HEK293 (cell line): Measurements from ENCODE around the gene SUPT5H.
A peak's percentile ranks its signal among the peaks of the same experiment; 100 is the strongest.

ENCODE experiments used
- CTCF ChIP-seq: fragments of 450-650 bp; formaldehyde crosslinking; IDR thresholded peaks from 2 replicates; pipeline ENCODE4 v1.5.1; 2016; ENCODE audit warnings: missing biosample characterization, missing genetic modification characterization
- GLI4 ChIP-seq: fragments of 450-650 bp; formaldehyde crosslinking; IDR thresholded peaks from 2 replicates; pipeline ENCODE4 v1.5.1; 2016; ENCODE audit warnings: missing biosample characterization, missing genetic modification characterization
- GLIS2 ChIP-seq: fragments of 450-650 bp; formaldehyde crosslinking; IDR thresholded peaks from 2 replicates; pipeline ENCODE4 v1.5.1; 2016; ENCODE audit warnings: missing biosample characterization, missing genetic modification characterization
- KLF7 ChIP-seq: fragments of 450-650 bp; formaldehyde crosslinking; IDR thresholded peaks from 2 replicates; pipeline ENCODE4 v1.5.1; 2016; ENCODE audit warnings: missing biosample characterization, missing genetic modification characterization, borderline replicate concordance
- OSR2 ChIP-seq: fragments of 450-650 bp; formaldehyde crosslinking; IDR thresholded peaks from 2 replicates; pipeline ENCODE4 v1.5.1; 2016; ENCODE audit warnings: missing biosample characterization, missing genetic modification characterization
- SALL2 ChIP-seq: fragments of 450-650 bp; formaldehyde crosslinking; IDR thresholded peaks from 2 replicates; pipeline ENCODE4 v1.5.0; 2017; ENCODE audit warnings: missing biosample characterization, mild to moderate bottlenecking, missing genetic modification characterization, borderline replicate concordance
- SCRT1 ChIP-seq: fragments of 450-650 bp; formaldehyde crosslinking; IDR thresholded peaks from 2 replicates; pipeline ENCODE4 v1.5.1; 2016; ENCODE audit warnings: missing biosample characterization, missing genetic modification characterization, borderline replicate concordance
- SP7 ChIP-seq: fragments of 450-650 bp; formaldehyde crosslinking; IDR thresholded peaks from 2 replicates; pipeline ENCODE4 v1.5.1; 2016; ENCODE audit warnings: missing biosample characterization, missing genetic modification characterization
- YY1 ChIP-seq: fragments of 450-650 bp; formaldehyde crosslinking; IDR thresholded peaks from 2 replicates; pipeline ENCODE4 v1.5.1; 2018; ENCODE audit warnings: missing biosample characterization, missing genetic modification characterization
- ZBTB7A ChIP-seq: fragments of 450-650 bp; formaldehyde crosslinking; IDR thresholded peaks from 2 replicates; pipeline ENCODE4 v1.5.1; 2016; ENCODE audit warnings: low read depth, missing biosample characterization, missing genetic modification characterization
- ZBTB8A ChIP-seq: fragments of 450-650 bp; formaldehyde crosslinking; IDR thresholded peaks from 2 replicates; pipeline ENCODE4 v1.5.1; 2016; ENCODE audit warnings: missing biosample characterization, missing genetic modification characterization
- ZFP3 ChIP-seq: fragments of 450-650 bp; formaldehyde crosslinking; IDR thresholded peaks from 2 replicates; pipeline ENCODE4 v1.5.1; 2016; ENCODE audit warnings: low read depth, missing biosample characterization, missing genetic modification characterization
- ZNF121 ChIP-seq: fragments of 450-650 bp; formaldehyde crosslinking; IDR thresholded peaks from 2 replicates; pipeline ENCODE4 v1.5.1; 2016; ENCODE audit warnings: missing biosample characterization, missing genetic modification characterization
- ZNF132 ChIP-seq: fragments of 450-650 bp; formaldehyde crosslinking; IDR thresholded peaks from 2 replicates; pipeline ENCODE4 v1.5.1; 2017; ENCODE audit warnings: missing biosample characterization, missing genetic modification characterization, borderline replicate concordance
- ZNF138 ChIP-seq: fragments of 450-650 bp; formaldehyde crosslinking; IDR thresholded peaks from 2 replicates; pipeline ENCODE4 v1.5.1; 2016; ENCODE audit warnings: missing biosample characterization, missing genetic modification characterization, borderline replicate concordance
- ZNF214 ChIP-seq: fragments of 450-650 bp; formaldehyde crosslinking; IDR thresholded peaks from 2 replicates; pipeline ENCODE4 v1.5.1; 2017; ENCODE audit warnings: missing biosample characterization, mild to moderate bottlenecking, missing genetic modification characterization, borderline replicate concordance
- ZNF221 ChIP-seq: fragments of 450-650 bp; formaldehyde crosslinking; IDR thresholded peaks from 2 replicates; pipeline ENCODE4 v1.5.1; 2017; ENCODE audit warnings: missing biosample characterization, missing genetic modification characterization, borderline replicate concordance
- ZNF266 ChIP-seq: fragments of 450-650 bp; formaldehyde crosslinking; IDR thresholded peaks from 2 replicates; pipeline ENCODE4 v1.5.1; 2016; ENCODE audit warnings: missing biosample characterization, missing genetic modification characterization, low read depth
- ZNF335 ChIP-seq: fragments of 450-650 bp; formaldehyde crosslinking; conservative IDR thresholded peaks from 2 replicates; pipeline ENCODE4 v1.5.1; 2016; ENCODE audit warnings: missing biosample characterization, missing genetic modification characterization
- ZNF416 ChIP-seq: fragments of 450-650 bp; formaldehyde crosslinking; IDR thresholded peaks from 2 replicates; pipeline ENCODE4 v1.5.1; 2016; ENCODE audit warnings: missing biosample characterization, missing genetic modification characterization
- ZNF473 ChIP-seq: fragments of 450-650 bp; formaldehyde crosslinking; IDR thresholded peaks from 2 replicates; pipeline ENCODE4 v1.5.1; 2017; ENCODE audit warnings: missing biosample characterization, missing genetic modification characterization
- ZNF510 ChIP-seq: fragments of 450-650 bp; formaldehyde crosslinking; IDR thresholded peaks from 2 replicates; pipeline ENCODE4 v1.5.1; 2018; ENCODE audit warnings: mild to moderate bottlenecking, missing genetic modification characterization, missing biosample characterization; ENCODE audit not compliant: insufficient replicate concordance
- ZNF561 ChIP-seq: fragments of 450-650 bp; IDR thresholded peaks from 2 replicates; pipeline ENCODE4 v1.5.1; 2018; ENCODE audit warnings: missing biosample characterization, missing genetic modification characterization, borderline replicate concordance
- ZNF624 ChIP-seq: fragments of 450-650 bp; formaldehyde crosslinking; IDR thresholded peaks from 2 replicates; pipeline ENCODE4 v1.5.1; 2017; ENCODE audit warnings: missing biosample characterization, missing genetic modification characterization
- ZNF626 ChIP-seq: fragments of 450-650 bp; sonication (Bioruptor Pico); formaldehyde crosslinking; IDR thresholded peaks from 2 replicates; pipeline ENCODE4 v1.5.1; 2018; ENCODE audit warnings: missing biosample characterization, missing genetic modification characterization, inconsistent platforms
- ZSCAN23 ChIP-seq: fragments of 450-650 bp; formaldehyde crosslinking; IDR thresholded peaks from 2 replicates; pipeline ENCODE4 v1.5.1; 2016; ENCODE audit warnings: missing biosample characterization, missing genetic modification characterization
- TF ChIP-seq, protein P1 (sequence below): fragments of 450-650 bp; formaldehyde crosslinking; IDR thresholded peaks from 2 replicates; pipeline ENCODE4 v1.5.1; 2016; ENCODE audit warnings: missing biosample characterization, missing genetic modification characterization, borderline replicate concordance
- TF ChIP-seq, protein P2 (sequence below): fragments of 450-650 bp; formaldehyde crosslinking; IDR thresholded peaks from 2 replicates; pipeline ENCODE4 v1.5.1; 2016; ENCODE audit warnings: missing biosample characterization, missing genetic modification characterization
- TF ChIP-seq, protein P3 (sequence below): fragments of 450-650 bp; formaldehyde crosslinking; IDR thresholded peaks from 2 replicates; pipeline ENCODE4 v1.5.1; 2016; ENCODE audit warnings: missing biosample characterization, missing genetic modification characterization

The SUPT5H gene

DNA sequence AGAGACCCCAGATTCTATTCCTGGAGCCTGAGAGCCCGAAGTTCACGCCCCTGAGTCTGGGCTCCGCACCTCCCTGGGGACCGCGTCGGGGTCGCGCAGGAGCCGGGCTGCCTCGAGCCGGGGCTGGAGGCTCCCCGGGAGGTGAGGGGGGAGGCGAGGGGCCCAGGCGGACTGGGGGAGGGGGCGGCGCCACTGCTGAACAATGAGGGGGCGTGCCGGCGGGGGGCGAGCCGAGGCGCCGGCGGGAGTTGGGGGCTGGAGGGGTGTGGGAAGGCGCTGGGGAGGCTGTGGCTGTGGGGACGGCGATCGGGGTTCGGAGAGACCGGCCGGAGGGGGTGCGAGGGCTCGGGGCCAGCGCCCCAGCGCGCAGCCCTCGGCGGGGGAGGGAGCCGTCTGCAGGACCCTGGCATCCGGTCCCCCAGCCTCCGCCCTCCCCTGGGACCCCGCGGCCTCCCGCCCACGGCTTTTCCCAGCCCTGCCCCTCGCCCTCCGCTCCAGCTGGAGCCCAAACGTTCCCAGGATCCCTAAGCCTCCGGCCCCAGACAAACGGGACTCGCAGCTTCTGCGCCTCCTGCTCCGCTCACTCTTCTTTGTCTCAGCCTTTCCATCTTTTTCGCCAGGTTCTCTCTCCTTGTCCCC, 32.0 kb upstream of the SUPT5H start (continued):
- TF ChIP-seq SCRT1 (tag by site-specific recombination) (no peak), ZFP3 (tag by site-specific recombination) (no peak), ZSCAN23 (tag by site-specific recombination) (no peak), ZNF561 (tag by site-specific recombination) (no peak), ZNF473 (tag by site-specific recombination) (no peak), ZNF266 (tag by site-specific recombination) (no peak), ZNF121 (no peak), ZNF416 (tag by site-specific recombination) (no peak), ZBTB8A (tag by site-specific recombination) (0 out of 2 replicates have a peak, but pooled peaks have one; percentile 48), GLIS2 (peak; percentile 96), SALL2 (tag by site-specific recombination) (no peak), YY1 (tag by site-specific recombination) (no peak), ZNF510 (tag by site-specific recombination) (no peak), ZNF626 (tag by site-specific recombination) (no peak), ZBTB7A (tag by site-specific recombination) (no peak), CTCF (no peak), ZNF221 (tag by site-specific recombination) (no peak), ZNF335 (tag by site-specific recombination) (no peak; the same call in 1 of the 2 replicates), ZNF214 (tag by site-specific recombination) (no peak), ZNF624 (tag by site-specific recombination) (no peak), SP7 (peak; percentile 39; the same call in 1 of the 2 replicates), ZNF138 (no peak), KLF7 (no peak; the same call in 1 of the 2 replicates), OSR2 (no peak), GLI4 (tag by site-specific recombination) (no peak), ZNF132 (tag by site-specific recombination) (no peak)
- TF ChIP-seq, protein P1, sequence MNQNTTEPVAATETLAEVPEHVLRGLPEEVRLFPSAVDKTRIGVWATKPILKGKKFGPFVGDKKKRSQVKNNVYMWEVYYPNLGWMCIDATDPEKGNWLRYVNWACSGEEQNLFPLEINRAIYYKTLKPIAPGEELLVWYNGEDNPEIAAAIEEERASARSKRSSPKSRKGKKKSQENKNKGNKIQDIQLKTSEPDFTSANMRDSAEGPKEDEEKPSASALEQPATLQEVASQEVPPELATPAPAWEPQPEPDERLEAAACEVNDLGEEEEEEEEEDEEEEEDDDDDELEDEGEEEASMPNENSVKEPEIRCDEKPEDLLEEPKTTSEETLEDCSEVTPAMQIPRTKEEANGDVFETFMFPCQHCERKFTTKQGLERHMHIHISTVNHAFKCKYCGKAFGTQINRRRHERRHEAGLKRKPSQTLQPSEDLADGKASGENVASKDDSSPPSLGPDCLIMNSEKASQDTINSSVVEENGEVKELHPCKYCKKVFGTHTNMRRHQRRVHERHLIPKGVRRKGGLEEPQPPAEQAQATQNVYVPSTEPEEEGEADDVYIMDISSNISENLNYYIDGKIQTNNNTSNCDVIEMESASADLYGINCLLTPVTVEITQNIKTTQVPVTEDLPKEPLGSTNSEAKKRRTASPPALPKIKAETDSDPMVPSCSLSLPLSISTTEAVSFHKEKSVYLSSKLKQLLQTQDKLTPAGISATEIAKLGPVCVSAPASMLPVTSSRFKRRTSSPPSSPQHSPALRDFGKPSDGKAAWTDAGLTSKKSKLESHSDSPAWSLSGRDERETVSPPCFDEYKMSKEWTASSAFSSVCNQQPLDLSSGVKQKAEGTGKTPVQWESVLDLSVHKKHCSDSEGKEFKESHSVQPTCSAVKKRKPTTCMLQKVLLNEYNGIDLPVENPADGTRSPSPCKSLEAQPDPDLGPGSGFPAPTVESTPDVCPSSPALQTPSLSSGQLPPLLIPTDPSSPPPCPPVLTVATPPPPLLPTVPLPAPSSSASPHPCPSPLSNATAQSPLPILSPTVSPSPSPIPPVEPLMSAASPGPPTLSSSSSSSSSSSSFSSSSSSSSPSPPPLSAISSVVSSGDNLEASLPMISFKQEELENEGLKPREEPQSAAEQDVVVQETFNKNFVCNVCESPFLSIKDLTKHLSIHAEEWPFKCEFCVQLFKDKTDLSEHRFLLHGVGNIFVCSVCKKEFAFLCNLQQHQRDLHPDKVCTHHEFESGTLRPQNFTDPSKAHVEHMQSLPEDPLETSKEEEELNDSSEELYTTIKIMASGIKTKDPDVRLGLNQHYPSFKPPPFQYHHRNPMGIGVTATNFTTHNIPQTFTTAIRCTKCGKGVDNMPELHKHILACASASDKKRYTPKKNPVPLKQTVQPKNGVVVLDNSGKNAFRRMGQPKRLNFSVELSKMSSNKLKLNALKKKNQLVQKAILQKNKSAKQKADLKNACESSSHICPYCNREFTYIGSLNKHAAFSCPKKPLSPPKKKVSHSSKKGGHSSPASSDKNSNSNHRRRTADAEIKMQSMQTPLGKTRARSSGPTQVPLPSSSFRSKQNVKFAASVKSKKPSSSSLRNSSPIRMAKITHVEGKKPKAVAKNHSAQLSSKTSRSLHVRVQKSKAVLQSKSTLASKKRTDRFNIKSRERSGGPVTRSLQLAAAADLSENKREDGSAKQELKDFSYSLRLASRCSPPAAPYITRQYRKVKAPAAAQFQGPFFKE (tag by site-specific recombination): no peak
- TF ChIP-seq, protein P2, sequence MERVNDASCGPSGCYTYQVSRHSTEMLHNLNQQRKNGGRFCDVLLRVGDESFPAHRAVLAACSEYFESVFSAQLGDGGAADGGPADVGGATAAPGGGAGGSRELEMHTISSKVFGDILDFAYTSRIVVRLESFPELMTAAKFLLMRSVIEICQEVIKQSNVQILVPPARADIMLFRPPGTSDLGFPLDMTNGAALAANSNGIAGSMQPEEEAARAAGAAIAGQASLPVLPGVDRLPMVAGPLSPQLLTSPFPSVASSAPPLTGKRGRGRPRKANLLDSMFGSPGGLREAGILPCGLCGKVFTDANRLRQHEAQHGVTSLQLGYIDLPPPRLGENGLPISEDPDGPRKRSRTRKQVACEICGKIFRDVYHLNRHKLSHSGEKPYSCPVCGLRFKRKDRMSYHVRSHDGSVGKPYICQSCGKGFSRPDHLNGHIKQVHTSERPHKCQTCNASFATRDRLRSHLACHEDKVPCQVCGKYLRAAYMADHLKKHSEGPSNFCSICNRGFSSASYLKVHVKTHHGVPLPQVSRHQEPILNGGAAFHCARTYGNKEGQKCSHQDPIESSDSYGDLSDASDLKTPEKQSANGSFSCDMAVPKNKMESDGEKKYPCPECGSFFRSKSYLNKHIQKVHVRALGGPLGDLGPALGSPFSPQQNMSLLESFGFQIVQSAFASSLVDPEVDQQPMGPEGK (tag by site-specific recombination): peak; percentile 80
- TF ChIP-seq, protein P3, sequence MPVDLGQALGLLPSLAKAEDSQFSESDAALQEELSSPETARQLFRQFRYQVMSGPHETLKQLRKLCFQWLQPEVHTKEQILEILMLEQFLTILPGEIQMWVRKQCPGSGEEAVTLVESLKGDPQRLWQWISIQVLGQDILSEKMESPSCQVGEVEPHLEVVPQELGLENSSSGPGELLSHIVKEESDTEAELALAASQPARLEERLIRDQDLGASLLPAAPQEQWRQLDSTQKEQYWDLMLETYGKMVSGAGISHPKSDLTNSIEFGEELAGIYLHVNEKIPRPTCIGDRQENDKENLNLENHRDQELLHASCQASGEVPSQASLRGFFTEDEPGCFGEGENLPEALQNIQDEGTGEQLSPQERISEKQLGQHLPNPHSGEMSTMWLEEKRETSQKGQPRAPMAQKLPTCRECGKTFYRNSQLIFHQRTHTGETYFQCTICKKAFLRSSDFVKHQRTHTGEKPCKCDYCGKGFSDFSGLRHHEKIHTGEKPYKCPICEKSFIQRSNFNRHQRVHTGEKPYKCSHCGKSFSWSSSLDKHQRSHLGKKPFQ: no peak
